ENCODE results near the gene SKI. TPM values are rescaled to one million over a fixed set of nuclear protein-coding genes. Genes with fewer than 3 reads are reported as not detected.
"Not testable (repeated sequence)": the region's sequence is repeated elsewhere in the genome, so short reads cannot be mapped to it uniquely, and the experiment has no call there.

Gene SKI
- total RNA-seq, 1 donor from 2014 or later = 132 TPM

- no peak overlapping the region for H3K4me3 Mint-ChIP-seq (ENCODE audit: unreplicated experiment)
- no peaks in the 10 kb centered on the region for H3K9me3 Mint-ChIP-seq (ENCODE audit: unreplicated experiment)
- H3K36me3 Mint-ChIP-seq (ENCODE audit: unreplicated experiment) = no peaks in the 10 kb centered on the region
- H3K27me3 Mint-ChIP-seq (ENCODE audit: unreplicated experiment) = peaks cover 3% of the 10 kb centered on the region
- no peak overlapping the region for H3K27ac Mint-ChIP-seq (ENCODE audit: unreplicated experiment)
- no peak for DNase-seq (ENCODE audit: extremely low spot score, unreplicated experiment)
- no peak for TF ChIP-seq CTCF (IDR thresholded peaks at IDR 0.05)
- H3K4me1 Mint-ChIP-seq (ENCODE audit: unreplicated experiment) = peaks cover 35% of the 10 kb centered on the region
Observed at GRCh38 chr1:2323451-2323974, 95.4 kb downstream of the SKI start.

- Mint-ChIP-seq H3K9me3 (ENCODE audit: unreplicated experiment) (no peaks in the 10 kb centered on the region), H3K27me3 (ENCODE audit: unreplicated experiment) (peaks cover 3% of the 10 kb centered on the region), H3K36me3 (ENCODE audit: unreplicated experiment) (no peaks in the 10 kb centered on the region), H3K4me1 (ENCODE audit: unreplicated experiment) (peaks cover 28% of the 10 kb centered on the region), H3K4me3 (ENCODE audit: unreplicated experiment) (no peak overlapping the region), H3K27ac (ENCODE audit: unreplicated experiment) (peak overlapping the region; percentile 42)
- TF ChIP-seq CTCF (IDR thresholded peaks at IDR 0.05) = no peak
- DNase-seq (ENCODE audit: extremely low spot score, unreplicated experiment) = no peak
Observed at GRCh38 chr1:2324553-2325366, 96.6 kb downstream of the SKI start.

- Mint-ChIP-seq H3K4me1 (ENCODE audit: unreplicated experiment) (peaks cover 14% of the 10 kb centered on the region), H3K9me3 (ENCODE audit: unreplicated experiment) (no peaks in the 10 kb centered on the region), H3K27ac (ENCODE audit: unreplicated experiment) (no peak overlapping the region), H3K36me3 (ENCODE audit: unreplicated experiment) (no peaks in the 10 kb centered on the region), H3K27me3 (ENCODE audit: unreplicated experiment) (peaks cover 3% of the 10 kb centered on the region), H3K4me3 (ENCODE audit: unreplicated experiment) (no peak overlapping the region)
- no peak for DNase-seq (ENCODE audit: extremely low spot score, unreplicated experiment)
- TF ChIP-seq CTCF (IDR thresholded peaks at IDR 0.05) = no peak
Observed at GRCh38 chr1:2326524-2326923, 98.4 kb downstream of the SKI start.

- not testable (repeated sequence) for H3K4me3 Mint-ChIP-seq (ENCODE audit: unreplicated experiment); H3K27me3 Mint-ChIP-seq (ENCODE audit: unreplicated experiment); DNase-seq (ENCODE audit: extremely low spot score, unreplicated experiment); H3K4me1 Mint-ChIP-seq (ENCODE audit: unreplicated experiment); H3K9me3 Mint-ChIP-seq (ENCODE audit: unreplicated experiment); H3K36me3 Mint-ChIP-seq (ENCODE audit: unreplicated experiment)
- H3K27ac Mint-ChIP-seq (ENCODE audit: unreplicated experiment) = peak overlapping the region; percentile 5
Observed at GRCh38 chr1:2327162-2327561, 99.0 kb downstream of the SKI start.

GRCh38 chr1:2327841-2328240 is 99.7 kb downstream of the SKI start:
- H3K27ac Mint-ChIP-seq (ENCODE audit: unreplicated experiment) = no peak overlapping the region
- no peak for DNase-seq (ENCODE audit: extremely low spot score, unreplicated experiment)
- no peak overlapping the region for H3K4me3 Mint-ChIP-seq (ENCODE audit: unreplicated experiment)
- no peak for TF ChIP-seq CTCF (IDR thresholded peaks at IDR 0.05)
- no peaks in the 10 kb centered on the region for H3K36me3 Mint-ChIP-seq (ENCODE audit: unreplicated experiment)
- H3K9me3 Mint-ChIP-seq (ENCODE audit: unreplicated experiment) = no peaks in the 10 kb centered on the region
- peaks cover 3% of the 10 kb centered on the region for H3K27me3 Mint-ChIP-seq (ENCODE audit: unreplicated experiment)
- peaks cover 4% of the 10 kb centered on the region for H3K4me1 Mint-ChIP-seq (ENCODE audit: unreplicated experiment)

Measured in osteocyte (in vitro differentiated cells).